Kidney (tissue), 14 donors: ENCODE measurements around the gene SHH. TPM values are rescaled to one million over a fixed set of nuclear protein-coding genes. Genes with fewer than 3 reads are reported as not detected.

Experiments
- DNase-seq, 5 donors: peaks; one replicate each; pipeline ENCODE4 v3.0.0-alpha.2; 2013 to 2020
- FAIRE-seq: peaks from 2 replicates; lab custom pipeline; 2012; peaks lifted over from hg19 to GRCh38; lab: Jason Lieb, UNC
- H3K27ac ChIP-seq, 2 donors: one replicate each; pipeline ENCODE4 v1.7.0; 2013; ENCODE audit warnings: low read depth in 2 of 2, low read length in 2 of 2, inconsistent platforms in 1 of 2
- H3K27me3 ChIP-seq: one replicate; pipeline ENCODE4 v1.7.1; 2013; ENCODE audit warnings: low read length, inconsistent platforms; ENCODE audit not compliant: control insufficient read depth, insufficient read depth
- H3K36me3 ChIP-seq, 3 donors: one replicate each; pipeline versions ENCODE4 v1.7.0 to v1.7.1; 2013; ENCODE audit warnings: low read length in 3 of 3, control low read depth in 1 of 3, inconsistent platforms in 1 of 3; ENCODE audit not compliant: insufficient read depth in 3 of 3, control insufficient read depth in 2 of 3
- H3K4me1 ChIP-seq, 3 donors: one replicate each; pipeline versions ENCODE4 v1.7.0 to v1.7.1; 2013; ENCODE audit warnings: low read length in 3 of 3, inconsistent platforms in 1 of 3, low read depth in 1 of 3; ENCODE audit not compliant: control insufficient read depth in 2 of 3, insufficient read depth in 2 of 3
- H3K4me3 ChIP-seq, 3 donors: one replicate each; pipeline versions ENCODE4 v1.7.0 to v1.8.1; 2013; ENCODE audit warnings: low read length in 3 of 3, control low read depth in 1 of 3, inconsistent platforms in 1 of 3
- H3K9ac ChIP-seq, 3 donors: one replicate each; pipeline versions ENCODE4 v1.7.0 to v1.7.1; 2013; ENCODE audit warnings: low read length in 3 of 3, control low read depth in 1 of 3, inconsistent platforms in 1 of 3
- H3K9me3 ChIP-seq, 3 donors: one replicate each; pipeline versions ENCODE4 v1.7.0 to v1.7.1; 2013; ENCODE audit warnings: low read length in 3 of 3, control low read depth in 1 of 3, inconsistent platforms in 1 of 3; ENCODE audit not compliant: control insufficient read depth in 2 of 3, insufficient read depth in 1 of 3
- CTCF ChIP-seq: IDR thresholded peaks from 3 replicates; pipeline ENCODE4 v1.5.1; 2012; ENCODE audit warnings: mild to moderate bottlenecking, moderate library complexity, borderline replicate concordance; ENCODE audit not compliant: insufficient read depth; ENCODE audit errors: extremely low read depth
- intact Hi-C: fragments of 100-400 bp; cut with DNase I; formaldehyde crosslinking; loops from one replicate; pipeline ENCODE4 v1.11.1; 2022
- polyA plus RNA-seq: library from polyadenylated mRNA; stranded (reverse); fragments of 350-450 nt; fragmentation: Illumina TruSeq; extraction: RNeasy Lipid Tissue Mini Kit (QIAGEN cat#74804); gene quantifications from one replicate; pipeline ENCODE4 v1.2.3, GENCODE V29; 2014; ENCODE audit warnings: low read depth, low replicate concordance; ENCODE audit not compliant: insufficient read depth
- total RNA-seq: library from RNA; stranded (reverse); fragmentation: NEBNext Ultra II Directional; extraction: Animal tissue kit (Norgen Biotek cat#: 25700); gene quantifications from one replicate; pipeline ENCODE4 v1.2.1, GENCODE V29; 2021
- donor health status: control.
- donor health status: control.
- donor health status: control.
- donor health status: control.
- donor health status: control.
- donor health status: DM: yes; HTN: yes; CAD: no.
- donor health status: Normal renal cell carcinoma (clear cell type).

The SHH gene
- total and polyA plus RNA-seq, 2 donors from 2014 or later, result 2.0 to 15.2 TPM

GRCh38 chr7:155832581-155832981 lies 20.3 kb upstream of the SHH start:
- Histone ChIP-seq H3K9me3 (no peaks in the 10 kb centered on the region), H3K9ac (no peak overlapping the region), H3K27ac (no peak overlapping the region), H3K27me3 (peaks cover 3% of the 10 kb centered on the region), H3K4me3 (no peak overlapping the region), H3K4me1 (no peaks in the 10 kb centered on the region), H3K36me3 (no peaks in the 10 kb centered on the region)
- TF ChIP-seq CTCF, result no peak
- intact Hi-C loops, result no loop called here
- FAIRE-seq, result no peak
- DNase-seq, result no peak

GRCh38 chr7:155831807-155832524 lies 19.7 kb upstream of the SHH start:
- H3K4me3 ChIP-seq, result no peak overlapping the region
- no peak for TF ChIP-seq CTCF
- H3K9me3 ChIP-seq, result no peaks in the 10 kb centered on the region
- no peaks in the 10 kb centered on the region for H3K36me3 ChIP-seq
- H3K27me3 ChIP-seq, result peaks cover 3% of the 10 kb centered on the region
- H3K9ac ChIP-seq, result no peak overlapping the region
- no peaks in the 10 kb centered on the region for H3K4me1 ChIP-seq
- H3K27ac ChIP-seq, result no peak overlapping the region
- FAIRE-seq, result no peak
- intact Hi-C loops, result no loop called here
- DNase-seq, result no peak

- Histone ChIP-seq H3K27me3 (peaks cover 3% of the 10 kb centered on the region), H3K4me3 (no peak overlapping the region), H3K4me1 (no peaks in the 10 kb centered on the region), H3K36me3 (no peaks in the 10 kb centered on the region), H3K9ac (no peak overlapping the region), H3K9me3 (no peaks in the 10 kb centered on the region), H3K27ac (no peak overlapping the region)
- no peak for TF ChIP-seq CTCF
- no peak for FAIRE-seq
- intact Hi-C loops, result no loop called here
- DNase-seq, result peak in 1 of 5 donors; percentile 57
Measured at GRCh38 chr7:155830961-155831806, 18.9 kb upstream of the SHH start.
